Neural crest cell (in vitro differentiated cells): ENCODE data around the gene CDKAL1. TPM values are rescaled to one million over a fixed set of nuclear protein-coding genes. Genes with fewer than 3 reads are reported as not detected.

ENCODE experiments used
- DNase-seq: peaks from one replicate; pipeline ENCODE4 v3.0.0; 2021; ENCODE audit warnings: low read depth, mixed read lengths, low spot score
- H3K27ac Mint-ChIP-seq: one replicate; pipeline ENCODE4 v1.8.0; 2021; ENCODE audit warnings: mild to moderate bottlenecking, mixed read lengths; ENCODE audit not compliant: unreplicated experiment
- H3K27me3 Mint-ChIP-seq: 2 replicates; pipeline ENCODE4 v1.8.0; 2021; ENCODE audit warnings: low read depth, mild to moderate bottlenecking, mixed read lengths
- H3K36me3 Mint-ChIP-seq: 2 replicates; pipeline ENCODE4 v1.8.0; 2021; ENCODE audit warnings: low read depth, mild to moderate bottlenecking, mixed read lengths
- H3K4me1 Mint-ChIP-seq: 2 replicates; pipeline ENCODE4 v1.8.0; 2021; ENCODE audit warnings: mixed read lengths
- H3K4me3 Mint-ChIP-seq: one replicate; pipeline ENCODE4 v1.8.0; 2021; ENCODE audit warnings: mild to moderate bottlenecking, mixed read lengths
- H3K9me3 Mint-ChIP-seq: 2 replicates; pipeline ENCODE4 v1.8.0; 2021; ENCODE audit warnings: mixed read lengths
- total RNA-seq: library from RNA; stranded (reverse); gene quantifications from 2 replicates; pipeline ENCODE4 v1.2.1, GENCODE V29; 2021
- TF ChIP-seq, protein P1 (sequence below): fragments of 200-600 bp; sonication (generic); conservative IDR thresholded peaks from 2 replicates; pipeline ENCODE4 v1.5.0; 2021; ENCODE audit warnings: antibody characterized with exemption, mild to moderate bottlenecking

CDKAL1 gene
- total RNA-seq, 1 donor from 2014 or later = 25.4 TPM

DNA sequence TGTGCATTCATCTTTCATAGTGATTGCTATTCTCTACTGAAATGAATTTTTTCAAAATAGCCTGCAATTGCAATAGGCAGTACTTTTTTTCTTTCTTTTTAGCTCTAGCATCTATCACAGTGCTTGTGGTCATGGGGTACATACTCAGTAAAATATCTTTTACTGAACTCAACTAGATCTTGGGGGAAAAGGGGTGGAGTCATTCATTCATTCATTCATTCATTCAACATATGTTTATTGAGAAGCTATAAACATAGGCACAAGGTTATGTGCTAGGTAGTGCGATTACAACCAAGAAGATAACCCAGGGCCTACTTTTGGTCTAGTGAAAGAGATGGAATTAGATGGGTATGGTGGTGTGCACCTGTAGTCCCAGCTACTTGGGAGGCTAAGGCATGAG, 1.4 kb upstream of the CDKAL1 start:
- Mint-ChIP-seq H3K27me3 (peaks cover 2% of the 10 kb centered on the region), H3K4me1 (peaks cover 39% of the 10 kb centered on the region), H3K36me3 (peaks cover 5% of the 10 kb centered on the region), H3K27ac (no peak overlapping the region), H3K4me3 (peak overlapping the region; percentile 58), H3K9me3 (no peaks in the 10 kb centered on the region)
- TF ChIP-seq, protein P1, sequence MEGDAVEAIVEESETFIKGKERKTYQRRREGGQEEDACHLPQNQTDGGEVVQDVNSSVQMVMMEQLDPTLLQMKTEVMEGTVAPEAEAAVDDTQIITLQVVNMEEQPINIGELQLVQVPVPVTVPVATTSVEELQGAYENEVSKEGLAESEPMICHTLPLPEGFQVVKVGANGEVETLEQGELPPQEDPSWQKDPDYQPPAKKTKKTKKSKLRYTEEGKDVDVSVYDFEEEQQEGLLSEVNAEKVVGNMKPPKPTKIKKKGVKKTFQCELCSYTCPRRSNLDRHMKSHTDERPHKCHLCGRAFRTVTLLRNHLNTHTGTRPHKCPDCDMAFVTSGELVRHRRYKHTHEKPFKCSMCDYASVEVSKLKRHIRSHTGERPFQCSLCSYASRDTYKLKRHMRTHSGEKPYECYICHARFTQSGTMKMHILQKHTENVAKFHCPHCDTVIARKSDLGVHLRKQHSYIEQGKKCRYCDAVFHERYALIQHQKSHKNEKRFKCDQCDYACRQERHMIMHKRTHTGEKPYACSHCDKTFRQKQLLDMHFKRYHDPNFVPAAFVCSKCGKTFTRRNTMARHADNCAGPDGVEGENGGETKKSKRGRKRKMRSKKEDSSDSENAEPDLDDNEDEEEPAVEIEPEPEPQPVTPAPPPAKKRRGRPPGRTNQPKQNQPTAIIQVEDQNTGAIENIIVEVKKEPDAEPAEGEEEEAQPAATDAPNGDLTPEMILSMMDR = no peak
- no peak for DNase-seq

DNA sequence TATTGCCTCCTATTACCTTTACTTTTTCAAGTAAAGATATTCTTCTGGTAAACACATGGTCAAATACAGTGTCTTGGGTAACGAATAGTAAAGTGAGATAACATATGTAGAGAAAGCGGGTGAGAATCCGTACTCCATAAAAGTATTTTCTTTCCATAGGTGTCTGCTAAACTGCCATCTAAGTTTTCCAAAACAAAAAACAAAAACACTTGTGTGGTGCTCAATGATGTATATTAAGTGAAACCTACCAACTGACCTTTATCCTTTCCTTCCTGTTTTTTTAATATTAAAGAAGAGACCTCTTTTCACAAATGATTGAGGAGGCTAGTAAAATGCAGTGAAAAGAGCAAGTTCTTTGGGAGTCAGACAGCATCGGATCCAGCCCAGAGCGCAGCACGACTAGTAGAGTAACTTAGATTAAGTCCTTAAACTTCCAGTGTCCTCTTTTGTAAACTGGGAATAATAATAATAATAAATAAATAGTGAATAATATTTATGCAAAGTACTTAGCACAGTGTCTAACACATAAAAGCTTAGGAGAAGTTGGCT, 437 bp upstream of the CDKAL1 start:
- TF ChIP-seq, protein P1 = no peak
- DNase-seq = no peak
- H3K27ac Mint-ChIP-seq = no peak overlapping the region
- no peaks in the 10 kb centered on the region for H3K9me3 Mint-ChIP-seq
- H3K4me1 Mint-ChIP-seq = peaks cover 31% of the 10 kb centered on the region
- peak overlapping the region; percentile 100 for H3K4me3 Mint-ChIP-seq
- H3K27me3 Mint-ChIP-seq = peaks cover 2% of the 10 kb centered on the region
- peaks cover 5% of the 10 kb centered on the region for H3K36me3 Mint-ChIP-seq

DNA sequence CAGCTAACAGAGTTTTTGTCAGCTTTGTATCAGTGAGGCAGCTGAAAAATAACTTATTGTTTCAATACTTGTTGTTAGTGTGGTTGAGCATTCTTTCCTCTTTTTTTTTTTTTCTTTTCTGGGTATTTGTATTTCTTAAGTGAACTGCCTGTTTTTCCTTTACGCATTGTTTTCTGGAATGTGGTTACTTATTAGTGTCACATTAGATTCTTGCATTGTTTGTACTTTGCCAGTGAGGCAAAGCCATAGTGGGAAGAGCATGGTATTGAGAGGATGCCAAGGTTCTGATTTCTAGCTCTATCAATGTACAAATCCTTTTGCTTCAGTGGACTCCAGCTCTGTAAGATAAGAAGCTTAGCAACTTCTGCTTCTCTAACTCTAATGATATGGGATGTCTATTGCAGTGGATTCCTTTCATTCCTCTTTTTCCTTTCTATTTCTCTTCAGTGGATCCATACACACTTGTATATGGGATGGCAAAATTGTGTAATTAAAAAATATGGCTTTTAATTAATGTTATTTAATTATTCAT, 3.9 kb downstream of the CDKAL1 start:
- Mint-ChIP-seq H3K9me3 (no peaks in the 10 kb centered on the region), H3K27me3 (peaks cover 2% of the 10 kb centered on the region), H3K27ac (no peak overlapping the region), H3K4me3 (peak overlapping the region; percentile 7), H3K36me3 (peaks cover 17% of the 10 kb centered on the region), H3K4me1 (peaks cover 28% of the 10 kb centered on the region)
- TF ChIP-seq, protein P1 = no peak
- no peak for DNase-seq

DNA sequence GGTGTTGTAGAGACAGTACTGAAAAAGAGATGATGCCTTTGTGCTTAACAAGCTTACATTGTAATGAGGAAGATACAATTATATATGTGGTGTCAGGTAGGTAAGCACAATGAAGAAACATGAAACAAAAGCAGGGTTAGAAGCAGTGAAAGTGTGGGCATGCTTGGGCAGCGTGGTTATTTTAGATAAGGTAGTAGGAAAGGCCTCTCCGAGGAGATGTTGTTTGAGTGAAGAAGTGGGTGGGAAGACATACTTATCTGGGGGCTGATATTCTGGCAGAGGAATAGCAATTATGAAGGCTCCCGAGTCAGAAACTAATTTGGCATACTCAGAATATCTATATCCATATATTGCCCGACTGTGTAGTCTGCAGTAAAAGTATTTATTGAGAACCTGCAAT, 4.7 kb downstream of the CDKAL1 start:
- no peak for DNase-seq
- H3K9me3 Mint-ChIP-seq = no peaks in the 10 kb centered on the region
- TF ChIP-seq, protein P1 = no peak
- H3K36me3 Mint-ChIP-seq = peaks cover 17% of the 10 kb centered on the region
- peaks cover 2% of the 10 kb centered on the region for H3K27me3 Mint-ChIP-seq
- H3K4me3 Mint-ChIP-seq = no peak overlapping the region
- peaks cover 25% of the 10 kb centered on the region for H3K4me1 Mint-ChIP-seq
- no peak overlapping the region for H3K27ac Mint-ChIP-seq

DNA sequence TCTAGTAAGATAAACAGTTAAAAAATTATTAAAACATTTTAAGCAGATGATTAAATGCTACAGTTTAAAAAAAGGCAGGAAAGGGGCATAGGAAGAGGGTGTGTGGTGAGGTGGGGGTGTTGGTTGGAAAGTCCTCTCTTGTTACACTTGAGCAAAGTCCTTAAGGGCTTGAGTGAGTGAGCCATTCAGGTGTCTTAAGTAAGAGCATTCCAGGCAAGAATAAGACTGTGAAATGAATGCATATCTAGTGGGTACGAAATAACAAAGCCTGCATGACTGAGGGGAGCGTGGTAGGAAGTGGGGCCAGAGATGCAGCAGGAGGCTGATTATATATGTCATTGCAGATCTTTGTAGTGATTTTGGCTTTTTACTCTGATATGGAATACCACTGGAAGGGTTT, 5.1 kb downstream of the CDKAL1 start:
- Mint-ChIP-seq H3K4me3 (no peak overlapping the region), H3K27ac (no peak overlapping the region), H3K4me1 (peaks cover 20% of the 10 kb centered on the region), H3K27me3 (peaks cover 2% of the 10 kb centered on the region), H3K9me3 (no peaks in the 10 kb centered on the region), H3K36me3 (peaks cover 17% of the 10 kb centered on the region)
- TF ChIP-seq, protein P1 = no peak
- no peak for DNase-seq
